GM23248 (cell line): ENCODE data around the gene DFFB. TPM values are rescaled to one million over a fixed set of nuclear protein-coding genes. Genes with fewer than 3 reads are reported as not detected.
"Not testable (repeated sequence)": the region's sequence is repeated elsewhere in the genome, so short reads cannot be mapped to it uniquely, and the experiment has no call there.

Experiments used
- DNase-seq: peaks from one replicate; pipeline ENCODE4 v3.0.0-alpha.2; 2015
- H2AFZ ChIP-seq: fragments of 200-600 bp; sonication (generic); 2 replicates; pipeline ENCODE4 v1.6.1; 2016; ENCODE audit warnings: antibody characterized with exemption
- H3F3A ChIP-seq: fragments of 200-600 bp; sonication (generic); 2 replicates; pipeline ENCODE4 v1.6.1; 2016; ENCODE audit warnings: mild to moderate bottlenecking, antibody characterized with exemption, mixed run types; ENCODE audit not compliant: insufficient read depth
- H3K27ac ChIP-seq: fragments of 200-600 bp; sonication (generic); 2 replicates; pipeline ENCODE4 v1.5.1; 2016; ENCODE audit warnings: mild to moderate bottlenecking
- H3K27me3 ChIP-seq: fragments of 200-600 bp; sonication (generic); replicated peaks from 2 replicates; pipeline ENCODE4 v1.6.1; 2016; ENCODE audit warnings: mild to moderate bottlenecking; ENCODE audit not compliant: insufficient read depth
- H3K36me3 ChIP-seq: fragments of 200-600 bp; sonication (generic); 2 replicates; pipeline ENCODE4 v1.6.1; 2016; ENCODE audit warnings: low read depth, mild to moderate bottlenecking
- H3K4me1 ChIP-seq: fragments of 200-600 bp; sonication (generic); 2 replicates; pipeline ENCODE4 v1.6.1; 2016; ENCODE audit warnings: mild to moderate bottlenecking; ENCODE audit not compliant: insufficient read depth
- H3K4me2 ChIP-seq: fragments of 200-600 bp; sonication (generic); one replicate; pipeline ENCODE4 v1.6.1; 2016; ENCODE audit warnings: mild to moderate bottlenecking; ENCODE audit not compliant: unreplicated experiment
- H3K4me3 ChIP-seq: fragments of 200-600 bp; sonication (generic); 2 replicates; pipeline ENCODE4 v1.5.1; 2016; ENCODE audit warnings: mild to moderate bottlenecking
- H3K79me2 ChIP-seq: fragments of 200-600 bp; sonication (generic); 2 replicates; pipeline ENCODE4 v1.6.1; 2016; ENCODE audit warnings: mild to moderate bottlenecking; ENCODE audit not compliant: insufficient read depth
- H3K9ac ChIP-seq: fragments of 200-600 bp; sonication (generic); 2 replicates; pipeline ENCODE4 v1.6.1; 2016; ENCODE audit warnings: mild to moderate bottlenecking
- H3K9me2 ChIP-seq: fragments of 200-600 bp; sonication (generic); 2 replicates; pipeline ENCODE4 v1.6.1; 2016; ENCODE audit warnings: mixed run types, mild to moderate bottlenecking, moderate library complexity; ENCODE audit not compliant: insufficient read depth
- H3K9me3 ChIP-seq: fragments of 200-600 bp; sonication (generic); one replicate; pipeline ENCODE4 v1.6.1; 2017; ENCODE audit warnings: low read depth
- H4K20me1 ChIP-seq: fragments of 200-600 bp; sonication (generic); 2 replicates; pipeline ENCODE4 v1.6.0; 2016; ENCODE audit not compliant: insufficient read depth
- EZH2 ChIP-seq: fragments of 200-600 bp; sonication (generic); IDR thresholded peaks from 2 replicates; pipeline ENCODE4 v1.6.1; 2018; ENCODE audit warnings: antibody characterized with exemption, mild to moderate bottlenecking; ENCODE audit not compliant: insufficient read depth, poor library complexity, severe bottlenecking
- EZH2phosphoT487 ChIP-seq: fragments of 200-600 bp; sonication (generic); IDR thresholded peaks from 2 replicates; pipeline ENCODE4 v1.6.1; 2018; ENCODE audit warnings: antibody characterized with exemption, moderate library complexity, mild to moderate bottlenecking, low read depth; ENCODE audit not compliant: insufficient read depth
- WGBS, 2 experiments: methylation state at CpG; one replicate each; pipeline ENCODE4 v1.1.6; 2015 to 2017; ENCODE audit warnings: low lambda C conversion rate in 2 of 2, low coverage in 1 of 2; ENCODE audit errors: missing lambda C conversion rate in 2 of 2; 5-methylcytosine and 5-hydroxymethylcytosine counted together
- in situ Hi-C: fragments of 300-500 bp; cut with MboI; formaldehyde crosslinking; loops from 2 replicates; pipeline ENCODE4 v1.15.0; 2020
- polyA plus RNA-seq: library from polyadenylated mRNA; unstranded; fragments of >200 nt; fragmentation: Nextera tagmentation; extraction: Ambion mirVana; gene quantifications from 2 replicates; pipeline ENCODE4 v1.2.1, GENCODE V29; 2016
- total RNA-seq: library from RNA; depleted of rRNA; stranded (reverse); fragments of >200 nt; shearing (Covaris generic); gene quantifications from 2 replicates; pipeline ENCODE4 v1.2.3, GENCODE V29; 2014

DFFB gene
- total and polyA plus RNA-seq, 2 experiments from 2014 or later = 3.2 to 18.3 TPM

DNA sequence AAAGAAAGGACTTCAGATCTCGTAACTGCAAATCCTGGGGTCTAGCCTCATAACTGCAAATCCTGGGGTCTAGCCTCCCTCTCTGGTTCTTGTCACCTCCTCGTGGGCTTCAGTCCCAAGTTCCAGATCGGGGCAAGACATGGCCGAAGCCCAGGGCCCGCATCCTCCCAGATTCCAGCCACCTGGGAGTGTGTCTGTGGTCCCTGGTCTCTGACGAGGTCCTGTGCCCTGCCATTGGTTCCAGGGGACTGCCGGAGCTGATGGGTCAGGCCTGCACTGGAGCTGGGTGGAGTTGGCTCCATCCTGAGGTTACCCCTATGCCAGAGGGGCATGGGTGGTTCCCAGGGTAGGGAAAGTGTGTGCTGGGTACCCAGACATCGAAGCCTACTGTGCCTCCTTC is 60.5 kb downstream of the DFFB start:
- in situ Hi-C loops = loop anchor here (25.0 kb wide), 1 partner anchor 1995 kb away; no protein-coding TSS in a partner anchor
- no peak for TF ChIP-seq EZH2
- TF ChIP-seq EZH2phosphoT487 = no peak
- WGBS, 2 experiments = 48 to 52% methylated on average over 7 to 8 of the region's 8 CpGs

DNA sequence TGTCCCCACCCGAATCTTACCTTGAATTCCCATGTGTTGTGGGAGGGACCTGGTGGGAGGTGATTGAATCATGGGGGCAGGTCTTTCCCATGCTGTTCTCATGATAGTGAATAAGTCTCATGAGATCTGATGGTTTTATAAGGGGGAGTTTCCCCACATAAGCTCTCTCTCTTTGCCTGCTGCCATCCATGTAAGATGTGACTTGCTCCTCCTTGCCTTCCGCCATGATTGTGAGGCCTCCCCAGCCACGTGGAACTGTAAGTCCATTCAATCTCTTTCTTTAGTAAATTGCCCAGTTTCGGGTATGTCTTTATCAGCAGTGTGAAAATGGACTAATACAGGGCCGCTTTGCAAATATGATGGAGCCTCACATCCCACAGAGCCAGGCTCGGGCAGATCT is 61.1 kb downstream of the DFFB start:
- not testable (repeated sequence) for H3K9me3 ChIP-seq, H3K4me2 ChIP-seq, H3K9me2 ChIP-seq, H3K27ac ChIP-seq, DNase-seq, H3K27me3 ChIP-seq, H3K4me3 ChIP-seq, H3K4me1 ChIP-seq, H3F3A ChIP-seq, H4K20me1 ChIP-seq, H3K79me2 ChIP-seq, H2AFZ ChIP-seq, H3K9ac ChIP-seq, H3K36me3 ChIP-seq
- in situ Hi-C loops = loop anchor here (25.0 kb wide), 1 partner anchor 1994 kb away; no protein-coding TSS in a partner anchor
- 40 to 44% methylated on average over 6 of the region's 6 CpGs for WGBS, 2 experiments

More for the DNA sequence above, 60.5 kb downstream of the DFFB start:
- Histone ChIP-seq H3K9me2 (no peaks in the 10 kb centered on the region), H3K4me3 (no peak overlapping the region), H3K9ac (no peak overlapping the region), H3K4me2 (no peak overlapping the region), H3K79me2 (no peaks in the 10 kb centered on the region), H2AFZ (no peak overlapping the region), H3K27me3 (no peaks in the 10 kb centered on the region), H3K36me3 (no peaks in the 10 kb centered on the region), H3K4me1 (no peaks in the 10 kb centered on the region), H3K9me3 (no peaks in the 10 kb centered on the region), H3K27ac (no peak overlapping the region), H4K20me1 (no peaks in the 10 kb centered on the region), H3F3A (no peaks in the 10 kb centered on the region)
- DNase-seq = no peak

DNA sequence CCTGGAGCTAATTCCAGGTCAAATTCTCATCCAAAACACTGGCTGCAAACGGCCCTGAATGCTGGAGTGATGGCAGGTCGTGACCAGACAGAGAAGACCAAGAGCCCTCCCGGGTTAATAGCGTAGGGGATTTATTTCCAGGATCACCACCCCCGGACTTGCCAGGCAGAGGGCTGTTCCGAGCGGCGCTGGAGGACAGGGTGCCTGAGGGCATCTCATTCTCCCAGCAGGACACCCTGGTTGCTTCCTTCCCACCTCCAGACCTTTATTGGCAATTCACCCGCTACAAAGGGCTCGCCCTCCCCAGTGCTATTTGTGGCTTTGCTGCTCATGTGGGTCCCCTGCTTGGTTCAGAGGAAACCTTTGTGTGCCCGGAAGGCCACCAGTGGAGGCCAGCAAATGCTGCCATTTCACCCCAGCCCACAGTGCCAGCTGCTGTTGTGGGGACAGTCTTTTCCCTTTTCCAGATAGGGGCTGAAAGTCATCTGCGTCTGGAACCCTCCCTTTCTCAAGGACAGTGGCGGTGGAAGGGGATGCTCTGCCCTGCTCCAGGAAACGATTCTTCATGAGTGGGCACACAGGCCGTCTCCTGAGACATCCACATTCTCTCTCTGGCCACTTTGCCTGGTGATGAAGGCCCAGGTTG is 61.8 kb downstream of the DFFB start:
- Histone ChIP-seq H3F3A (no peaks in the 10 kb centered on the region), H3K9me2 (no peaks in the 10 kb centered on the region), H2AFZ (no peak overlapping the region), H3K4me3 (no peak overlapping the region), H3K4me2 (no peak overlapping the region), H3K27ac (no peak overlapping the region), H3K79me2 (no peaks in the 10 kb centered on the region), H3K36me3 (no peaks in the 10 kb centered on the region), H3K4me1 (no peaks in the 10 kb centered on the region), H3K27me3 (peaks cover 4% of the 10 kb centered on the region; the same call in 1 of the 2 replicates), H4K20me1 (no peaks in the 10 kb centered on the region), H3K9ac (no peak overlapping the region), H3K9me3 (no peaks in the 10 kb centered on the region)
- WGBS, 2 experiments = 54 to 59% methylated on average over 15 of the region's 15 CpGs
- DNase-seq = no peak
- TF ChIP-seq EZH2phosphoT487 = no peak
- no peak for TF ChIP-seq EZH2
- in situ Hi-C loops = loop anchor here (25.0 kb wide), 1 partner anchor 1993 kb away; no protein-coding TSS in a partner anchor

DNA sequence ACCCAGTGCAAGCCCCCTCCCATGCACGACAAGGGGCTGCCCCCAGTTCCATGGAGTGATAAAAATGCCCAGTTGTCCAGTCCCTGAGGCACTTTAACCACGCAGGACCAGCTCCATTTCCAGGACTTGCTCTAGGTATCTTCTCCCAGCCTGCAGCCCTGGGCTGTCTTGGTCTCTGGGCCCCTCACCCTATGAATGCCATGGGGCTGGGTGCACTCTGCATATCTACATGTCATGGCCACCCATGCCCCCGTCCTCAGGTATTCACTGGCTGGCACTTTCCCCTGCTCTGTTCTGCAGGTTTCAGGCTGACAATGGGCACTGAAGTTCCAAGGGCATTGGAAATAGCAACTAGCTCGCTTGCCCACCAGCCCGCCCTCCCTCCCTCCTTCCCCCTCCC is 62.4 kb downstream of the DFFB start:
- no peaks in the 10 kb centered on the region for H3K9me2 ChIP-seq
- no peak overlapping the region for H3K4me3 ChIP-seq
- H3K27ac ChIP-seq = no peak overlapping the region
- DNase-seq = no peak
- no peaks in the 10 kb centered on the region for H3F3A ChIP-seq
- H3K79me2 ChIP-seq = no peaks in the 10 kb centered on the region
- no peaks in the 10 kb centered on the region for H3K9me3 ChIP-seq
- no peak overlapping the region for H2AFZ ChIP-seq
- no peak overlapping the region for H3K9ac ChIP-seq
- no peaks in the 10 kb centered on the region for H3K36me3 ChIP-seq
- WGBS, 2 experiments = 34 to 39% methylated on average over 3 to 5 of the region's 5 CpGs
- peaks cover 4% of the 10 kb centered on the region; the same call in 1 of the 2 replicates for H3K27me3 ChIP-seq
- H3K4me2 ChIP-seq = no peak overlapping the region
- in situ Hi-C loops = loop anchor here (25.0 kb wide), 1 partner anchor 1993 kb away; no protein-coding TSS in a partner anchor
- TF ChIP-seq EZH2phosphoT487 = no peak
- TF ChIP-seq EZH2 = no peak
- H3K4me1 ChIP-seq = no peaks in the 10 kb centered on the region
- H4K20me1 ChIP-seq = no peaks in the 10 kb centered on the region

DNA sequence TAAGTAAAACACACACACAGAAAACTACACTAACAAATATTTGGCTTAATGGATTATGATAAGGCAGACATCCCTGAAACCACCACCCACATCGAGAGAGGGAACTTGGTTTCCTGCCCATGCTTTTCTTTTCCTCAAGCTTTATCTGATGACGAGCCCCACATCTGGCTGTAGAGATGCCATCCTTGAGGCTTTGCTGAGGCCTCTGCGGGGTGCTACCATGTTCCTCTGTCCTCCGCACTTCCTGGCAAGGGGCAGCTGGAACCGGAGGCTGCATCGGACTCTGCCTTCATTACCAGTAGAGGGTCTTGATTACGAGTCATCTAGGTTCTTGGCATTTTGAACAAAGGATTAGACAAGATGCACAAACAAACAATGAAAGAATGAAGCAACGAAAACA is 64.5 kb downstream of the DFFB start:
- Histone ChIP-seq H3K36me3 (no peaks in the 10 kb centered on the region), H4K20me1 (no peaks in the 10 kb centered on the region), H2AFZ (no peak overlapping the region), H3K9me2 (no peaks in the 10 kb centered on the region), H3K4me3 (no peak overlapping the region), H3K4me1 (no peaks in the 10 kb centered on the region), H3K27me3 (peaks cover 4% of the 10 kb centered on the region; the same call in 1 of the 2 replicates), H3K79me2 (no peaks in the 10 kb centered on the region), H3F3A (no peaks in the 10 kb centered on the region), H3K27ac (no peak overlapping the region), H3K9ac (no peak overlapping the region), H3K4me2 (no peak overlapping the region), H3K9me3 (no peaks in the 10 kb centered on the region)
- in situ Hi-C loops = loop anchor here (25.0 kb wide), 1 partner anchor 1991 kb away; no protein-coding TSS in a partner anchor
- TF ChIP-seq EZH2phosphoT487 = no peak
- TF ChIP-seq EZH2 = no peak
- DNase-seq = no peak
- WGBS, 2 experiments = 48 to 52% methylated on average over 8 of the region's 8 CpGs
